ENCODE data around the gene GPR68.
"Not testable (repeated sequence)": the region's sequence is repeated elsewhere in the genome, so short reads cannot be mapped to it uniquely, and the experiment has no call there.

The GPR68 gene

DNA sequence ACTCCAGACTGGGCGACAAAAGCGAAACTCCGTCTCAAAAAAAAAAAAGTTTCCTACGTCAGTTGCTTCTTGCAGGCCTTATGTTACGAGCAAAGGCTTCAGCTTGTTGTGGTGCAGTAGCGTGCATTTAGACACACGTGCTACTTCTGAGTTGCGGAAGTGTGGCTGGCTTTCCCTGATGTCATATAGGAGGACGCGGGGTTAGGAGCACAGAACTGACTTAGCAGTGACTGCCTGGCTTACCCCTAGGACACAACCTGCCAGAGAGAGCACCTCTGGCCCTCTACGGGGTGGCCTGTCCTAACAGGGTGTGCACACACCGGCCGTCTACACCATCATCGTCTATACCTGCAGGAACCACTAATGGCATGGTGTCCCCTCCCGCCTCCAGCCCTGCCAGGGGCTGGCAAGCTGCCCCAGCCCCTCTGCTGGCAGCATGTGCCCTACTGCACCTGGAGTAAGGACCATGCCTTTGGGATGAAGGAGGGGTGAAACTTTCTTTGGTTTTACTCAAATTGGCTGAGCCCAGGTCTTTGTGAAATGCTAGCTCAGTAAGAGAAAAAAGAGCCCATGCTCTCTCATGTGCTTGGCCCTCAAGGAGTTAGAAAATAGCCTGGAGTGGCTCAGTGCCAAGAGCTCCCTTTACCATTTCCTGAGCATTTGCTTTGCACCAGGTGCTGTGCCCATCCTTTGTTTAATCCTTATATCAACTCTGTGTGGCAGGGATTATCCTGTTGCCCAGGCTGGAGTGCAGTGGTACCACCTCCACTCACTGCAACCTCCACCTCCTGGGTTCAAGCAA, 1.7 kb upstream of the GPR68 start:
- no peak overlapping the region for H2AFZ ChIP-seq (ENCODE audit: low read length)
- H3K79me2 ChIP-seq (ENCODE audit: insufficient read depth, low read length), result peaks cover 16% of the 10 kb centered on the region
- no peaks in the 10 kb centered on the region for H4K20me1 ChIP-seq (ENCODE audit: insufficient read depth, low read length, poor library complexity, severe bottlenecking)
- peaks cover 86% of the 10 kb centered on the region for H3K4me1 ChIP-seq (ENCODE audit: insufficient read depth, low read length, poor library complexity, severe bottlenecking)
- TF ChIP-seq EZH2phosphoT487 (IDR thresholded peaks at IDR 0.05; ENCODE audit: borderline replicate concordance), result no peak
- TF ChIP-seq, protein P1, sequence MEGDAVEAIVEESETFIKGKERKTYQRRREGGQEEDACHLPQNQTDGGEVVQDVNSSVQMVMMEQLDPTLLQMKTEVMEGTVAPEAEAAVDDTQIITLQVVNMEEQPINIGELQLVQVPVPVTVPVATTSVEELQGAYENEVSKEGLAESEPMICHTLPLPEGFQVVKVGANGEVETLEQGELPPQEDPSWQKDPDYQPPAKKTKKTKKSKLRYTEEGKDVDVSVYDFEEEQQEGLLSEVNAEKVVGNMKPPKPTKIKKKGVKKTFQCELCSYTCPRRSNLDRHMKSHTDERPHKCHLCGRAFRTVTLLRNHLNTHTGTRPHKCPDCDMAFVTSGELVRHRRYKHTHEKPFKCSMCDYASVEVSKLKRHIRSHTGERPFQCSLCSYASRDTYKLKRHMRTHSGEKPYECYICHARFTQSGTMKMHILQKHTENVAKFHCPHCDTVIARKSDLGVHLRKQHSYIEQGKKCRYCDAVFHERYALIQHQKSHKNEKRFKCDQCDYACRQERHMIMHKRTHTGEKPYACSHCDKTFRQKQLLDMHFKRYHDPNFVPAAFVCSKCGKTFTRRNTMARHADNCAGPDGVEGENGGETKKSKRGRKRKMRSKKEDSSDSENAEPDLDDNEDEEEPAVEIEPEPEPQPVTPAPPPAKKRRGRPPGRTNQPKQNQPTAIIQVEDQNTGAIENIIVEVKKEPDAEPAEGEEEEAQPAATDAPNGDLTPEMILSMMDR (conservative IDR thresholded peaks at IDR 0.05; ENCODE audit: low read length), result no peak
- H3K4me2 ChIP-seq (ENCODE audit: low read depth, low read length, poor library complexity, severe bottlenecking), result peak overlapping the region; percentile 45
- no peaks in the 10 kb centered on the region for H3K9me2 ChIP-seq (replicated peaks; ENCODE audit: low read depth, low read length)
- H3K4me3 ChIP-seq (ENCODE audit: low read length, poor library complexity, severe bottlenecking), result no peak overlapping the region
- H3K36me3 ChIP-seq (ENCODE audit: insufficient read depth, low read length), result no peaks in the 10 kb centered on the region
- H3K9me3 ChIP-seq (ENCODE audit: insufficient read depth, low read depth, low read length), result no peaks in the 10 kb centered on the region
- peak overlapping the region; percentile 39 for H3K9ac ChIP-seq (ENCODE audit: low read depth, low read length, poor library complexity, severe bottlenecking)
- H3K27me3 ChIP-seq (ENCODE audit: insufficient read depth, low read length, poor library complexity, severe bottlenecking), result no peaks in the 10 kb centered on the region
- peaks cover 11% of the 10 kb centered on the region for H3F3A ChIP-seq (ENCODE audit: low read depth)

DNA sequence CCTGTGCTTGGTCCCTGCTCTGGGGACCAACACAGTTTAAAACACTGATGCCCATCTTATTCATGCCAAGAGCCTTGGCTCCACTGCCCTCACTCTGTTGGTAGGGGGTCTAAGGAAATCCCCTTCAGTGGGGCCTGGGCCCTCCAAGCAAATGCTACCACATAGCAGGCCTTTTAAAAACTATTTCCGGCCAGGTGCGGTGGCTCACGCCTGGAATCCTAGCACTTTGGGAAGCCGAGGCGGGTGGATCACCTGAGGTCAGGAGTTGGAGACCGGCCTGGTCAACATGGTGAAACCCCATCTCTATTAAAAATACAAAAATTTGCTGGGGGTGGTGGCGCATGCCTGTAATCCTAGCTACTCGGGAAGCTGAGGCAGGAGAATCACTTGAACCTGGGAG, 1.1 kb upstream of the GPR68 start:
- peaks cover 22% of the 10 kb centered on the region for H3K79me2 ChIP-seq (ENCODE audit: insufficient read depth, low read length)
- H3K4me1 ChIP-seq (ENCODE audit: insufficient read depth, low read length, poor library complexity, severe bottlenecking), result peaks cover 85% of the 10 kb centered on the region
- not testable (repeated sequence) for H3K36me3 ChIP-seq (ENCODE audit: insufficient read depth, low read length); H4K20me1 ChIP-seq (ENCODE audit: insufficient read depth, low read length, poor library complexity, severe bottlenecking); H3F3A ChIP-seq (ENCODE audit: low read depth); H3K9me3 ChIP-seq (ENCODE audit: insufficient read depth, low read depth, low read length); H3K4me3 ChIP-seq (ENCODE audit: low read length, poor library complexity, severe bottlenecking); H3K9me2 ChIP-seq (replicated peaks; ENCODE audit: low read depth, low read length); H2AFZ ChIP-seq (ENCODE audit: low read length); H3K27me3 ChIP-seq (ENCODE audit: insufficient read depth, low read length, poor library complexity, severe bottlenecking)
- peak overlapping the region; percentile 89 for H3K4me2 ChIP-seq (ENCODE audit: low read depth, low read length, poor library complexity, severe bottlenecking)
- H3K9ac ChIP-seq (ENCODE audit: low read depth, low read length, poor library complexity, severe bottlenecking), result peak overlapping the region; percentile 72

DNA sequence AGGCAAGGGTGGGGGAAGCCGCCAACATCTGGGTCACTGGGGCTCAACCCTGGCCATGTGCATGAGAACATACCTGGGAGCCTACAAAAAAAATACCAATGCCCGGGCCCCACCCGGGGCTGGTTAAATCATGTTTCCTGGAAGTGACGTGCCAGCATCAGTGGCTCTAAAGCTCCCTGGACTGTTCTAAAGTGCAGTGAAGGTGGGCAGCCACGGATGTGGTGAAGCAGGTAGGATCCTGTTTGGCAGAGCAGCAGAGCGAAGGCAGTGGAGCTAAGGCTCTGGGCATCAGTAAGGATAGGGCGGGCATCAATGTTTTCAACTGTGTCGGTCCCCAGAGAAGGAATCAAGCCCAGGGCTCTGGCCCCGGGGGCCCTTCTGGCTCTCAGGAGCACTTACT, 525 bp upstream of the GPR68 start:
- H3K9me2 ChIP-seq (replicated peaks; ENCODE audit: low read depth, low read length), result no peaks in the 10 kb centered on the region
- H3K9ac ChIP-seq (ENCODE audit: low read depth, low read length, poor library complexity, severe bottlenecking), result peak overlapping the region; percentile 72
- H3K79me2 ChIP-seq (ENCODE audit: insufficient read depth, low read length), result peaks cover 22% of the 10 kb centered on the region
- H3K4me1 ChIP-seq (ENCODE audit: insufficient read depth, low read length, poor library complexity, severe bottlenecking), result peaks cover 80% of the 10 kb centered on the region
- no peak overlapping the region for H2AFZ ChIP-seq (ENCODE audit: low read length)
- TF ChIP-seq, protein P1 (conservative IDR thresholded peaks at IDR 0.05; ENCODE audit: low read length), result no peak
- no peak for TF ChIP-seq EZH2phosphoT487 (IDR thresholded peaks at IDR 0.05; ENCODE audit: borderline replicate concordance)
- H3K4me3 ChIP-seq (ENCODE audit: low read length, poor library complexity, severe bottlenecking), result peak overlapping the region; percentile 66
- peak overlapping the region; percentile 89 for H3K4me2 ChIP-seq (ENCODE audit: low read depth, low read length, poor library complexity, severe bottlenecking)
- no peaks in the 10 kb centered on the region for H4K20me1 ChIP-seq (ENCODE audit: insufficient read depth, low read length, poor library complexity, severe bottlenecking)
- H3K36me3 ChIP-seq (ENCODE audit: insufficient read depth, low read length), result no peaks in the 10 kb centered on the region
- peaks cover 6% of the 10 kb centered on the region; the same call in 1 of the 2 replicates for H3F3A ChIP-seq (ENCODE audit: low read depth)
- no peaks in the 10 kb centered on the region for H3K9me3 ChIP-seq (ENCODE audit: insufficient read depth, low read depth, low read length)
- no peaks in the 10 kb centered on the region for H3K27me3 ChIP-seq (ENCODE audit: insufficient read depth, low read length, poor library complexity, severe bottlenecking)

DNA sequence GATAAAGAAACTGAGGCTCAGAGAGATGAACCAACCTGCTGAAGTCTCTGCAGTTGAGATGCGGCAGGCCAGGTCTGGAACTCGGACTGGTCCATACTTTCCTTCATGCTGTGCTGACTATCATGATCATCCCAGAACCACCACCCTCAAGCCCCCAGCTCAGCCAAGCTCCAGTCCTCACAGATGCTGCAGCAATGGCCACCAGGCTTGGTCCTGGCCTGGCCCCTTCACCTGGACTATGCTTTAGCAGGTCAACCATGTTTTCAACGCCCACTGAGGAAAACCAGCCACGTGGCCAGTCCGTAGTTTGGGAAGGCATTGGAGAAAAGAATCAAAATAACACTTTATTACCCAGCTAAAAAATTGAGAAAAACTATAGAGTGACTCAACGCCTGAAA, 1.4 kb downstream of the GPR68 start:
- Histone ChIP-seq H2AFZ (ENCODE audit: low read length) (no peak overlapping the region), H3K9ac (ENCODE audit: low read depth, low read length, poor library complexity, severe bottlenecking) (peak overlapping the region; percentile 72), H3K79me2 (ENCODE audit: insufficient read depth, low read length) (peaks cover 22% of the 10 kb centered on the region), H3K36me3 (ENCODE audit: insufficient read depth, low read length) (no peaks in the 10 kb centered on the region), H3F3A (ENCODE audit: low read depth) (peaks cover 2% of the 10 kb centered on the region; the same call in 1 of the 2 replicates), H3K4me1 (ENCODE audit: insufficient read depth, low read length, poor library complexity, severe bottlenecking) (peaks cover 70% of the 10 kb centered on the region), H3K4me3 (ENCODE audit: low read length, poor library complexity, severe bottlenecking) (peak overlapping the region; percentile 66), H3K9me3 (ENCODE audit: insufficient read depth, low read depth, low read length) (no peaks in the 10 kb centered on the region), H3K9me2 (replicated peaks; ENCODE audit: low read depth, low read length) (no peaks in the 10 kb centered on the region), H3K4me2 (ENCODE audit: low read depth, low read length, poor library complexity, severe bottlenecking) (peak overlapping the region; percentile 89), H4K20me1 (ENCODE audit: insufficient read depth, low read length, poor library complexity, severe bottlenecking) (no peaks in the 10 kb centered on the region), H3K27me3 (ENCODE audit: insufficient read depth, low read length, poor library complexity, severe bottlenecking) (no peaks in the 10 kb centered on the region)
- TF ChIP-seq EZH2phosphoT487 (IDR thresholded peaks at IDR 0.05; ENCODE audit: borderline replicate concordance), result no peak
- TF ChIP-seq, protein P1 (conservative IDR thresholded peaks at IDR 0.05; ENCODE audit: low read length), result no peak
